HS-5 (cell line): ENCODE data around the gene IRX3.

ENCODE experiments used
- DNase-seq: peaks from one replicate; pipeline ENCODE4 v3.0.0-alpha.2; 2012; ENCODE audit warnings: low read depth

Gene IRX3

DNA sequence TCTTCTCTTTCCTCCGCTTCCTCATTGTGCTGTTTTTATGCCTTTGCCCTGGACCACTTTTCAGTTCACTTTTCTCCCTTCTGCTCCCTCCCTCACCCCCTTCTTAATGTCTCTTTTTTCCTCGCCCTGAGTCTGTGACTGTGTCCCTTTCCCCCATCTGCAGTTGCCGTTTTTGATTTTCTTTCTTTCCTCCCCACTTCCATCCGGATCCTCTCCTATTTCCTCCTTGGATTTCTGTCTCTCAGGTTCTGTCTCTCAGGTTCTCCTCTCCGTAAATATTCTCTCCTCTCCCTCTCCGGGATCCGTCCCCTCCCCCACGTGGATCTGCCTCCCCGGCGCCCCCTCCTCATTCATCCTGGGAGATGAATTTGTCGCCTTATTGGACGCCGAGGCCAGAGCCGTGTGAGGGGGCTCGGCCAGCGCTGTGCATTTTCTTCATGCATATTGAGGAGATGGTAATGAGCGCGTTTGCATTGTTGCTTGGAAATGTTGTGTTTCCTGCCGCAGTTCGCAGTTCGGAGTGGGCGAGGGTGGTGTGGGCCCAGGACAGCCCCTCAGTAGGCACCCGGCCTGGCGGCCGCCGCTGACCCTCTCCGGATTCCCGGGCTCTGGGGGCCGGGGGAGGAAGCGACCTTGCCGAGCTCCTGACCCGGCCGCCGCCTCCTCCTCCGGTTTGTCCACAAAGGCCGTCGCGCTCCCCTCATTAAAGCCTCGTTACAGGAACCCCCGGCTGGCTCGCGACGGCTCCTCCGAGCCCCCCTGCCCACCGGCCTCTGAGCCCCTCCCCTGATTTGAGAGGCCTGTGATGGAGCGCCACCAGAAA lies 4.5 kb upstream of the IRX3 start:
- DNase-seq = no peak

DNA sequence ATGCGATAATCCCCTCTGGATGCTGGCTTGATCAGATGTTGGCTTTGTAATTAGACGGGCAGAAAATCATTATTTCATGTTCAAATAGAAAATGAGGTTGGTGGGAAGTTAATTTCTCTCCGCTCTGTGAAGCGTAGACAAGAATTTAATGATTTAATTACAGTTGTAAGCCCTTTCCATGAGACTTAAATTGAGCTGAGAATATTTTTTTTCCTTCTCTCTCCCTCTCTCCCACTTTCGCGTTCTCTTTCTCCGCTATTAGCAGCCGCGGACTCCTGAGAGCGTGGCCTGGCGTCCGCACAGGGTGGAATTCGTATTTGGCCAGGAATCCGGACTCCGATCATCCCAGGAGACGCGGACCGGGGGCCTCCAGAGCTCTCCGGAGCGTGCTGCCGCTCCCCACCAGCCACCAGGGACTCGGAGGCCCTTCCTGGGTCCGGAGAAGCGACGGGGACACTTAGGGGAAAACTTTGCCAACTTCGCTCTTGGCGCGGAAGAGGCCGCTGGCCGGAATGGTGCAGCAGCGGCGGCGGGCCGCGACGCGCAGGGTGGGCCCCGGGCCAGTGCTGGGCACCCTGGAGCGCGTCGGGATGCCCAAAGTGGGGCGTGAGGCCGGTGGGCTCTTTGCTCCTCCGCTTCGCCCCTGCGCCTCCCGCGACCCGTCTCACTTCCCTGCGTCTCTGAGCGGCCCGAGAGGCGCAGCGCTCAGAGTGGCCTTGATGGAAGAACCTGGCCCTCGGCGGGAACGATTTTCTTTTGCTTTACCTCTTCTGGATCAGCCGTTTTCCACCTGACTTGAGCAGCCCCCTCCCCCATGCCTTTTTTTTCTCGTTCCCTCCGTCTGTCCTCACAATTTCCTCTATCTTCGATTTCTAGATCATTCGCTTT lies 3.6 kb upstream of the IRX3 start:
- DNase-seq = no peak

- DNase-seq = no peak
These were observed 2.8 kb upstream of the IRX3 start for GRCh38 chr16:54289242-54289944.

GRCh38 chr16:54288835-54289241 lies 2.3 kb upstream of the IRX3 start:
- DNase-seq = no peak

DNA sequence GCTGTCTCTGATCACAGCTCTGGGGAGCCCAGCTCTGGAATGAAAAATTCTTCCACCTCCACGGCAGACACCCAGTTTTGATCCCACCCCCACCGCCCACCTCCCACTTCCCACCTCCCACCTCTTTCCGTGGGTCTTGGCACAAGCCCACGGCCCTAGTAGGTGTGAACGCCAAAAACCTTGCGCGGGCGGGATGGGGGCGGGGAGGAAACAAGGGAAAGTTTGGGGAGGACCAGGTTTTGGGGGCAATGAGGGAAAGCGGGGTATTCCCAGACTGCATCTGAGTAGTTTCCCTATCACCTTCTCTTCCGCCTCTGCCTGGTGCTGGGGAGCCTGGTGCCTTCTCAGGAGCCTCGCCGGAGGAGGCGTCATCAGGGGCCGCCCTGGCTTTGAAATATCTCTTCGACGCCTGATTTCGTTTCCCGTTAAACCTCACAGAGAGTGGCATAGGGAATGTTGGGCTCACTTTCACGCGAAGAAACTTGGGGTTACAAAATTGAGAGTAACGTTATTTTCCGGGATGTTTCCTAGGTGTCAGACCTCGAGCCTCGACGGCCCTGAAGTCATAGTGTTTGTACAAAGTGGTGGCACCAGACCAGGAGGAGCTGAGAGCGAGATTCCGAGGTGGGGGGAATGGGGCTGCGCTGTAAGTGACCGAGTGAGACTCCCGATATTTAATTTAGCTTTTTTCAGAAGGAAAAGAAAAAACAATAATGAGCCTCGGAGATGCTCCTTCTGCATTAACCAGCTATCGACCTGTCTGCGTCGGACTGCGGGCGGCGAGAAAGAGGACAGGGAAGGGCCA lies 1.6 kb upstream of the IRX3 start:
- no peak for DNase-seq

- DNase-seq = no peak
These were observed 793 bp upstream of the IRX3 start for GRCh38 chr16:54287131-54288029.

- no peak for DNase-seq
These were observed 559 bp downstream of the IRX3 start for GRCh38 chr16:54286090-54286365.

GRCh38 chr16:54285414-54286089 lies 1.0 kb downstream of the IRX3 start:
- DNase-seq = no peak

GRCh38 chr16:54284931-54285413 lies 1.6 kb downstream of the IRX3 start:
- DNase-seq = no peak

DNA sequence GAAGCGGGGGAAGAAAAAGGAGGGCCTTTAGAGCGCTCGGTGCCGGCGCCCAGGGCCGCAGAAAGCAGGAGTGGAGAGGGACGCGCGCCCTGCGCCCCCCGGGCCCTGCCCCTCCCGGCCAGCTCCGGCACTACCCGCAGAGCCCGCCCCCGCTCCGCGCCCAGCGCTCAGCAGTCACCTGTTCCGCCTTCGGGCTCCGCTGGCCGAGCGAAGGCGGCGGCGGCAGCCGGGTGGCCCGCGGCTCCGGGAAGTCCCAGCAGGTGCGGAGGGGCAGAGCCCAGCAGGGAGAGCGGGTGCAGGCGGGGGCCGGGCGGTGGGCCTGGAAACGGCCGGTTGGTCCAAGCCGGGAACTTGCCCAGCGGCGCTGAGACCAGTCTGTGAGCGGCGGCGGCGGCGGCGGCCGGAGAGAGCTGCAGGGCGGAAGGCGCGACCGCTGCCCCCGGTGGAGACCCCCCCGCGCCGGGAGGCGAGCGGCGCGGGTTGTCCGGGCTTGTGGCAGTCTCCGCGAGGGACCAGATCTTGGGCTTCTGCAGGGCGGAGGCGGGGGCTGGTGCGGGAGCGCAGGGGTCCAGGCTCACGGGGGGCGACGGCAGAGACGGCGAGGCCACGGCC lies 2.2 kb downstream of the IRX3 start:
- no peak for DNase-seq

- DNase-seq = no peak
These were observed 2.8 kb downstream of the IRX3 start for GRCh38 chr16:54283725-54284318.

DNA sequence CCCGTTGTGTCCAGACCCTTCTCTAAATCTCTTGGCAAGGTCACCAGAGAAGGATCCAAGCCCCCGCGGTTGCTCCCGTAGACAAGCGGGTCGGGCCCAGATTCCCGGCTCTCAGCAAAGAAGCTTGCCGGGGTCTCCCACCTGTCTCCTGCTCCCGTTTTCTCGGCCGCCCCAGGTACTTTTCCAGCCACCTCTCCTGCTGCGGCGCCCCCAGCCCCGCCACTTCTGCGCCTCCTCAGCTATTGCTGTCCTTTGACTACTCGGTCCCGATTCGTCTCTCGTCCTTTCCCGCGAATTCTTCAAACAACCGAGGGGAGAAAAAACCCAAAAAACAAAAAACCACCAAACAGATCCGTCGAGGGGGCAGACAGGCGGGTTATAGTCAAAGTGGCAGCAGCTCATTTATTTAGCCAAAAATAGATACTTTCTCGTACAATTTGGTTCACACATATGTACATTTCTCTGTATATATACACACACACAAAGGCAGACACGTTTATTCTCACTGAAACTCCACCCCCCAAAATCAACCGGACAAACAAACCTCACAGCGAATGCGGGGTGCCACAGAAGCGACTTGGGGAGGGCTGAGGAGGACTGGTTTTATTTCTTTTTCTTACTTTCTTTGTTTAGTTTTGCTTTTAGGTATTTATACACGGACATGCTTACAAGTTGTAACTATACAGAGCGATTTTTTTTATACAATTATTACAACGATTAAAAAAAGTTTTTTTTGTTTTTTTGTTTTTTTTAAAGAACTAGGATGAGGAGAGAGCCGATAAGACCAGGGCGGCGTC lies 3.5 kb downstream of the IRX3 start:
- DNase-seq = no peak

GRCh38 chr16:54282202-54282927 lies 4.2 kb downstream of the IRX3 start:
- DNase-seq = no peak

DNA sequence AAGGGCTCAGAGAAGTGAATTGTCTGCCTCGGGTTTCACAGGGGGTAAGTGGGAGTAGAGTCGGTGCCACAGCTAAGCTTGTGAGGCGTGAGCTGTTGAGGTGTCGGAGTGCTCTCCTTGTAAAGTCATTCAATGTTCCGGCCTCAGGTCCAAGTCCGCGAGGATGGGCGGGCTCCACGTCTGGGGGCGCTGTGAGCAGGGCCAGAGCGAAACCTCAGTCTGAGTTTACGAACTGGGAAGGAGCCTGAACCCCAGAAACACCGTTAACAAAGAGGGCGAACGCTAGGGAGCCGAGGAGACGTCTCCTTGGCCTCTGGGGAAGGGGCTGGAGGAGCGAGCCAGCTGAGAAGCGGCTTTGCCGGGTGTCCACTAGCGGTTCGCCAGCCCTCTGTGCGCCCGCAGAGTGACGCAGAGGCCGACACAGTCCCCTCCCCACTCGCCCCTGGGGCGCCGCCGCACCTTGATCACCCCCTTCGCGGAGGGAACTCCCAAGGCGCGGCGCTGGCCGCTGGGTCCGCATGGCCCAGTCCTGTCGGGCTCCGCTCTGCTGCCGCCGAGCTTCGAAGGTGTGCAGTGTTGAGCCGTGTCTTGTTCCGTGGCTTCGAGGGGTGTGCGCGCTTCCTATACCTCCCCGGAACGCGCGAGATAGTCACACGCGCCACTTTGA lies 4.9 kb downstream of the IRX3 start:
- no peak for DNase-seq

DNA sequence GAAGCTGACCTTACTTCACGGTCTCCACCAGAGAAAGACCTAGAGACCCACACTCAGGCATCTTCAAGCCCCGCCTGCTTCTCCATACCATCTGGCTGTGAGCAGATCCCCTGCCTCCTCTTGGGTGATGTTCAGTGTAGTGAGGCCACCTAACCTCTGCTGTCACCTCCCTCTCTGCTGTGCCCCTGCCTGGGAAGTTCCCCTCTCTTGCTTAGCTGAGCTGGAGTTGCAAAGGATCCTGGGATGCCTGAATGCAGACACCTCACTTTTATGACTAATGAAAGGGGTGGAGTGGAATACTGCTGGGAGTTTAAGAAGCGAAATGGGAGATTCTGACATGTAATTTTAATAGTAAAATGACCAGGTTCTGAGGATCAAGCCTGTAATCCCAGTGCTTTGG lies 5.8 kb downstream of the IRX3 start:
- no peak for DNase-seq

GRCh38 chr16:54277845-54278703 lies 8.5 kb downstream of the IRX3 start:
- DNase-seq = no peak
